BJ (cell line): ENCODE measurements around the gene AHRR. TPM values are rescaled to one million over a fixed set of nuclear protein-coding genes. Genes with fewer than 3 reads are reported as not detected.

Experiments
- CTCF ChIA-PET: fragments of 350-600 bp; formaldehyde crosslinking; extraction: SDS; loops from one replicate; lab custom pipeline; 2021; ENCODE audit warnings: antibody characterized with exemption, inconsistent platforms; lab: Yijun Ruan, JAX
- POLR2A ChIA-PET: fragments of 300-600 bp; sonication (Branson Sonifier 250); formaldehyde crosslinking; extraction: SDS; loops from one replicate; lab custom pipeline; 2021; ENCODE audit warnings: antibody characterized with exemption; lab: Charles Lee
- DNase-seq: peaks from one replicate; pipeline ENCODE4 v3.0.0-alpha.2; 2011; ENCODE audit warnings: low read depth
- H3K27me3 ChIP-seq: 2 replicates; pipeline ENCODE4 v1.6.0; 2011; ENCODE audit warnings: low read length; ENCODE audit not compliant: control insufficient read depth, insufficient read depth
- H3K36me3 ChIP-seq: 2 replicates; pipeline ENCODE4 v1.5.1; 2011; ENCODE audit warnings: low read length; ENCODE audit not compliant: control insufficient read depth, insufficient read depth
- H3K4me3 ChIP-seq: 2 replicates; pipeline ENCODE4 v1.5.1; 2011; ENCODE audit warnings: low read depth, mild to moderate bottlenecking, control low read depth, low read length
- CTCF ChIP-seq: IDR thresholded peaks from 2 replicates; pipeline ENCODE4 v1.5.1; 2011; ENCODE audit warnings: low read depth, mild to moderate bottlenecking, control low read depth, inconsistent platforms, low read length, moderate library complexity; ENCODE audit not compliant: insufficient read depth
- polyA plus RNA-seq: library from polyadenylated mRNA; depleted of rRNA; stranded (reverse); fragments of >200 nt; gene quantifications from 2 replicates; pipeline ENCODE4 v1.2.3, GENCODE V29; 2011

The AHRR gene
- polyA plus RNA-seq, 1 experiment = 36.4 TPM

GRCh38 chr5:321726-322251 lies 275 bp downstream of the AHRR start:
- peaks cover 6% of the 10 kb centered on the region; the same call in 1 of the 2 replicates for H3K36me3 ChIP-seq
- peak overlapping the region; percentile 90 for H3K4me3 ChIP-seq
- no peaks in the 10 kb centered on the region for H3K27me3 ChIP-seq
- TF ChIP-seq CTCF = no peak
- DNase-seq = no peak
- POLR2A ChIA-PET = no interaction called here
- CTCF ChIA-PET = interaction anchor here (0.7 to 2.0 kb wide), 18 partner anchors 9 to 581 kb away, joined by 3 to 17 read pairs (median 5); no protein-coding TSS in a partner anchor

- Histone ChIP-seq H3K4me3 (peak overlapping the region; percentile 90), H3K36me3 (peaks cover 3% of the 10 kb centered on the region; the same call in 1 of the 2 replicates), H3K27me3 (no peaks in the 10 kb centered on the region)
- CTCF ChIA-PET = interaction anchor here (1.3 to 1.6 kb wide), 2 partner anchors 15 to 56 kb away, joined by 3 to 6 read pairs; no protein-coding TSS in a partner anchor
- DNase-seq = no peak
- POLR2A ChIA-PET = no interaction called here
- TF ChIP-seq CTCF = no peak
Measured at GRCh38 chr5:322281-322941, 897 bp downstream of the AHRR start.

DNA sequence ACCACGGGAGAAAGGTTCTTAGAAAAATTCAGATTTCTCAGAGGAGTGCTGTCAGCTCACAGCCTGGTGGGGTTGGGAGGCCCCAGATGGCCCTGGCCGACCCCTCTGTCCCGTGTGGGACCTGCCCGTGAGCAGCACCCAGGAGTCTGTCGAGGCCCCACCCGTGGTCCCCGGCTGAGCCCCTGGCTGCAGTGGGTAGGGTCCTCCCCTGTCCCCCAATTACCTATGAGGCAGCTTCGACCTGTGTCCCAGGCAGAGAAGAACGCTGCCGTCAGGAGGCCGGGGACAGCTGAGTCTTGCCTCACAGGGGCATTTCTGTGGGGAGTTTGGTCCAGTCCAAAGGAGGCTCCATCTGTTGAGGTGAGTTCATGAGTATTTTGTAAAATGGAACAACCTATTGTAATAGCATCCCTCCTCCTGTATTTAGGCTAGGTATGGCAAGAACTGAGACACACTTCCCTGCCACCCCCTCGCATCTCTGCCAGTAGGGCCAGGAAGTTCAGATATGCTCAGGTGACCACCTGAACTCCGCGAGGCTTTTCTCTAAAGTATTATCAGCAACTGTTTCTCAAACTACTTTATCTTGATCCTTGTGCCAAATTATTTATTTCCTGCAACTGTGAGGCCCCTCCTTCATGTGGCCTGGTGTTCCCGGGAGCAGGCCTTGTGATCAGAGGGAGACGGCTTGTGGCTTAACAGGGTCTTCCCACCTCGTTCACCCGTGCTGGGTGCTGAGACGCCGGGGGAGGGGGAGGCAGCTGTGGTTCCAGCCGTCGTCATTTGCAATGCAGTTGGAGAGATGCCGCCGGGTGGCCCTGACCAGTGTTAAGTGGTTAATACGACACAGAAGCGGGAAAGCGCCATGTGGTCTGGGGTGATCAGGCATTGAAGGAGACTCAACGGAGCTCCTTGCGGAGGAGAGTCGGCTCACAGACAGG lies 1.7 kb downstream of the AHRR start:
- ChIA-PET CTCF (interaction anchor here (1.3 to 1.6 kb wide), 2 partner anchors 14 to 56 kb away, joined by 3 to 6 read pairs; no protein-coding TSS in a partner anchor), POLR2A (no interaction called here)
- Histone ChIP-seq H3K27me3 (no peaks in the 10 kb centered on the region), H3K4me3 (peak overlapping the region; percentile 90), H3K36me3 (peaks cover 3% of the 10 kb centered on the region; the same call in 1 of the 2 replicates)
- no peak for TF ChIP-seq CTCF
- DNase-seq = no peak

- no peaks in the 10 kb centered on the region for H3K27me3 ChIP-seq
- no peak for DNase-seq
- H3K4me3 ChIP-seq = no peak overlapping the region
- no peak for TF ChIP-seq CTCF
- ChIA-PET CTCF (interaction anchor here (0.7 kb wide), 1 partner anchor 101 kb away, joined by 3 read pairs; no protein-coding TSS in a partner anchor), POLR2A (no interaction called here)
- H3K36me3 ChIP-seq = peaks cover 3% of the 10 kb centered on the region; the same call in 1 of the 2 replicates
Measured at GRCh38 chr5:324736-325612, 3.5 kb downstream of the AHRR start.
